Measurements from ENCODE around the gene THAP2.
A peak's percentile ranks its signal among the peaks of the same experiment; 100 is the strongest.

Gene THAP2

DNA sequence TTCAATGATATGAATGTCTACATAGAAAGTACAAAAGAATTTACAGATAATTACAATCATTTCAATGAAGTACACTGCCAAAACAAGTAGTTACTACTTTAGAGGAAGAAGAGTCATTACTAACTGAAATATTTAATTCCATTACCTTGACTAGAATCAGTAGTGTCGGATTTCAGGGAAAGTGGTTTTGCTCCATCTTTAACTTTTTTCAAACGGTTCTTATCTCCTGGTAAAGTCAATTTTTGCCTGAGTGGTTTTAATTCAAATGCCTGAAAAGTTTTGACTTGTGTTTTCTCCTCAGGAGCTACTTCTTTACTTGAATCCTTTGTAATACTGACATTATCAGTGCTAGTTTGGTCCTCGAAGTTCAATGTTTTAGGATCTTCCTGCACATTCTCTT, 7.4 kb upstream of the THAP2 start:
- Histone ChIP-seq H3K27ac (ENCODE audit: insufficient read depth, low read depth, low read length, poor library complexity, severe bottlenecking) (no peak overlapping the region), H3K4me3 (ENCODE audit: insufficient read depth, low read depth, low read length) (no peak overlapping the region), H3K36me3 (ENCODE audit: control insufficient read depth, insufficient read depth, low read length) (peaks cover 43% of the 10 kb centered on the region), H3K27me3 (ENCODE audit: control insufficient read depth, insufficient read depth, low read length, poor library complexity, severe bottlenecking) (no peaks in the 10 kb centered on the region), H3K9me3 (ENCODE audit: control insufficient read depth, low read length) (no peaks in the 10 kb centered on the region), H3K4me1 (ENCODE audit: control insufficient read depth, insufficient read depth, low read length) (no peaks in the 10 kb centered on the region)
- 87 to 98% methylated on average over 3 of the region's 3 CpGs for WGBS, 2 experiments

DNA sequence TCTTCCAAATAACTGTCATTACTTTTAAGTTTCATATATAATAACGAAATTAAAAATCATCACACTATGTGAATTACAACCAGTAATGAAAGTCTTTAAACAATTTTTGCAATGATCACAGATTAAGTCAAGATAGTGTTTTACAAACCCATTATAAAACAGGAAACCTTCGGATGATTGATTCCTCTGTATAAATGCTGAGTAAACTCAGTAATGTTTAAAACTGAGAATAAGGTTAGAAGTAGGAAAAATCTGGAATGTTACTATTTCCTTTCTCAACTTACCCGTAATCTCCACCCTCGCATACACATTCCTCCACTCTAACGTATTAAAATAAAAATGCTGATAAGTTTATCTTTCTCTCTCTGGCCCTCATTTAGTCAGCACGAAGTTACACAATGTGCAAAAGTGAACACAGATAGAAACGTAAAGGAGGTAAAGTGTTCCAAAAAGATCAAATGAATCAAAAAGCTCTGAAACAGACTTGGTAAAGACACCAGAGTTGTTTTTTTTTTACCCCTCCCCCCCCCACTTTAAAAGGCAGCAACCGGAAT, 2.0 kb upstream of the THAP2 start:
- Histone ChIP-seq H3K4me1 (ENCODE audit: control insufficient read depth, insufficient read depth, low read length) (peaks cover 8% of the 10 kb centered on the region), H3K27ac (ENCODE audit: insufficient read depth, low read depth, low read length, poor library complexity, severe bottlenecking) (no peak overlapping the region), H3K27me3 (ENCODE audit: control insufficient read depth, insufficient read depth, low read length, poor library complexity, severe bottlenecking) (no peaks in the 10 kb centered on the region), H3K4me3 (ENCODE audit: insufficient read depth, low read depth, low read length) (peak overlapping the region; percentile 93), H3K9me3 (ENCODE audit: control insufficient read depth, low read length) (no peaks in the 10 kb centered on the region), H3K36me3 (ENCODE audit: control insufficient read depth, insufficient read depth, low read length) (peaks cover 18% of the 10 kb centered on the region)
- 19 to 41% methylated on average over 5 to 6 of the region's 8 CpGs for WGBS, 2 experiments

DNA sequence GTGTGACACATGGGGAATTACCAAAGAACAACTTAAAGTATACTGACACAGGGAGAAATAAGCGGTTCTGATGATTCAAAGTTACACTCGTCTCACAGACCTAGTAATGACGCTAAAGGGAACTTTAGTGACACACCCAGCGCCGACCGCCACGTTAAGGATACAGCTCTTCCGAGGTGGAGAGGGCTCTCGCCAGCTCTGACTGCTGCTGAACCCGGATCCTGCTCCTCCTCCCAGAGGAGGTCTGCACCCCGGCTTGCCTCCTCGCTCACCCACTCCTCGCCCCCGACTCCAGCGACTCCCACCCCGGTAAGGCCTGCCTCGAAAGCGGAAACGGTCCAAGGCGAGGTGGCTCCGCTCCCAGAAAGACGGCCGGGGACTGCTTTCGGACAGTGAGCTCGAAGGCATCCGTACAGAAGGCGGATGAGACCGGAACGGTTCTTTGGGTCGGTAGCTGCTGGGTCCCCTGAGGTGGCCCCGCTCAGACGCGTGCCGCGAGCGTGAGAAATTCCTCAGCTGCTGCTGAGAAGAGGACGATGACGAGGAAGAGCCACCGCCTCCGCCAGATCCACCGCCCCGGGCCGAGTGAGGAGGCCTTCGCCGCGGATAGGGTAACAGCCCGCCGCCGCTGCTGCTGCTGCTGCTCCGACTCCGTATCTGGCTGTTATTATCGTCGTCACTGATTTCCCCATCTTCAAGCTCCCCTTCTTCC, 1.1 kb upstream of the THAP2 start:
- H3K27me3 ChIP-seq (ENCODE audit: control insufficient read depth, insufficient read depth, low read length, poor library complexity, severe bottlenecking) = no peaks in the 10 kb centered on the region
- 0% methylated on average over 53 of the region's 53 CpGs for WGBS, 2 experiments
- H3K36me3 ChIP-seq (ENCODE audit: control insufficient read depth, insufficient read depth, low read length) = peaks cover 13% of the 10 kb centered on the region
- H3K4me3 ChIP-seq (ENCODE audit: insufficient read depth, low read depth, low read length) = peak overlapping the region; percentile 93
- no peaks in the 10 kb centered on the region for H3K9me3 ChIP-seq (ENCODE audit: control insufficient read depth, low read length)
- H3K27ac ChIP-seq (ENCODE audit: insufficient read depth, low read depth, low read length, poor library complexity, severe bottlenecking) = peak overlapping the region; percentile 99
- peaks cover 8% of the 10 kb centered on the region for H3K4me1 ChIP-seq (ENCODE audit: control insufficient read depth, insufficient read depth, low read length)

DNA sequence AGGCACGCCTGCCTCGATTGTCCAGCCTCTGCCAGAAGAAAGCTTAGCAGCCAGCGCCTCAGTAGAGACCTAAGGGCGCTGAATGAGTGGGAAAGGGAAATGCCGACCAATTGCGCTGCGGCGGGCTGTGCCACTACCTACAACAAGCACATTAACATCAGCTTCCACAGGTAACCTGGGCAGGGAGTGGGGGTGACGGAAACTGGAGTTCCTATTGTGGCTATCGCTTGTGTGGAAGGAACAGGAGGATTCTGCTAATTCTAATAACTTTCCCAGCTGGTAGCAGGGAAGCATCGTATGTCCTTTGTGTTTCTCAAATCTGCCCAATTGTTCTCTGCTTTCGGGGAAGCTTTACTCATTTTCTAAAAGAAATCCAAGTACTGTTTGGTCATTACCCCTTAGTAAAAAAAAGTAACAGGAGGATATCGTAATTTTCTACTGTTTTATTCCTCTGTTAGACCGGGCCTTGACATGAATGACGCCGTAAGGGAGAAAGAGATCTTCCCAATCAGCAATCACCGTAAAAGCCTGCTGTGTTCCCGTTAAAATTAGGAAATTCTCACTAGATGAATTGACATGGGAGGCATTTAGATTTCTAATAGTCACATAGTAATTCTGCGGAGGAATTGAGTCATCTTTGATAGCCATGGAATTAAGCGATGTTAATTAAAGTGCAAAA, 449 bp downstream of the THAP2 start:
- Histone ChIP-seq H3K27ac (ENCODE audit: insufficient read depth, low read depth, low read length, poor library complexity, severe bottlenecking) (peak overlapping the region; percentile 99), H3K36me3 (ENCODE audit: control insufficient read depth, insufficient read depth, low read length) (peaks cover 4% of the 10 kb centered on the region), H3K9me3 (ENCODE audit: control insufficient read depth, low read length) (no peaks in the 10 kb centered on the region), H3K4me1 (ENCODE audit: control insufficient read depth, insufficient read depth, low read length) (peaks cover 8% of the 10 kb centered on the region), H3K4me3 (ENCODE audit: insufficient read depth, low read depth, low read length) (peak overlapping the region; percentile 93), H3K27me3 (ENCODE audit: control insufficient read depth, insufficient read depth, low read length, poor library complexity, severe bottlenecking) (no peaks in the 10 kb centered on the region)
- 0% methylated on average over 18 to 20 of the region's 20 CpGs for WGBS, 2 experiments

DNA sequence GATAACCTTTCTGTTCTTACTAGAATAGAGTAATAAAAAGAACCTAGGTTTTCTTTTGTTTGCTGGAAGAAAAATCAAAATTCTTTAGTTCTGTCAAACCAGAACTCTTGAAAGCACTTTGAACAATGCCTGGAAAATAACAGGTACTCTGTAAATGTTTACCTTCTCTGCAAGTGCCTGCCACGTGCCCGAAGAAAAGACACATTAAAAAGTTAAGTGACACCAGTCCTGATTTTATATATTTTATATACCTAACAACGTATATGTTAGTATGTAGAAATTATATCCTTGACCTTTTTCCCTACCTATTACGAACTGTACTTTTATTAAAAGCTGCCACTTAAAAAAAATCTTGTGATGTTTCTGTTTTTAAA, 976 bp downstream of the THAP2 start:
- Histone ChIP-seq H3K9me3 (ENCODE audit: control insufficient read depth, low read length) (no peaks in the 10 kb centered on the region), H3K27ac (ENCODE audit: insufficient read depth, low read depth, low read length, poor library complexity, severe bottlenecking) (peak overlapping the region; percentile 99), H3K36me3 (ENCODE audit: control insufficient read depth, insufficient read depth, low read length) (no peaks in the 10 kb centered on the region), H3K4me3 (ENCODE audit: insufficient read depth, low read depth, low read length) (peak overlapping the region; percentile 93), H3K27me3 (ENCODE audit: control insufficient read depth, insufficient read depth, low read length, poor library complexity, severe bottlenecking) (no peaks in the 10 kb centered on the region), H3K4me1 (ENCODE audit: control insufficient read depth, insufficient read depth, low read length) (peaks cover 8% of the 10 kb centered on the region)
- WGBS, 2 experiments = 10% methylated on average over 2 of the region's 4 CpGs

DNA sequence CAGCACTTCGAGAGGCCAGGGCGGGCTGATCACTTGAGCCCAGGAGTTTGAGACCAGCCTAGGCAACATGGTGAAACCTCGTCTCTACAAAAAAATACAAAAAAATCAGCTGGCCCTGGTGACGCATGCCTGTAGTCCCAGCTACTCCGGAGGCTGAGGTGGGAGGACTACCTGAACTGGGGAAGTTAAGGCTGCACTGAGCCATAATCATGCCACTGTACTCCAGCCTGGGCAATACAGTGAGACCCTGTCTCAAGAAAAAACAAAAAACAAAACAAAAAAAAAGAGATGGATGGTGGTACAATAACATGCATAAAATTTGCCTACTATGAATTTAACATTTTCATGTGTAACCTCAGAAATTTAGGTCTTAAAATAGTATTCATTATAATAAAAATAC, 2.2 kb downstream of the THAP2 start:
- H3K36me3 ChIP-seq (ENCODE audit: control insufficient read depth, insufficient read depth, low read length) = no peaks in the 10 kb centered on the region
- no peak overlapping the region for H3K27ac ChIP-seq (ENCODE audit: insufficient read depth, low read depth, low read length, poor library complexity, severe bottlenecking)
- peaks cover 8% of the 10 kb centered on the region for H3K4me1 ChIP-seq (ENCODE audit: control insufficient read depth, insufficient read depth, low read length)
- no peaks in the 10 kb centered on the region for H3K27me3 ChIP-seq (ENCODE audit: control insufficient read depth, insufficient read depth, low read length, poor library complexity, severe bottlenecking)
- H3K4me3 ChIP-seq (ENCODE audit: insufficient read depth, low read depth, low read length) = peak overlapping the region; percentile 93
- no peaks in the 10 kb centered on the region for H3K9me3 ChIP-seq (ENCODE audit: control insufficient read depth, low read length)
- WGBS, 2 experiments = 93 to 98% methylated on average over 5 of the region's 5 CpGs

DNA sequence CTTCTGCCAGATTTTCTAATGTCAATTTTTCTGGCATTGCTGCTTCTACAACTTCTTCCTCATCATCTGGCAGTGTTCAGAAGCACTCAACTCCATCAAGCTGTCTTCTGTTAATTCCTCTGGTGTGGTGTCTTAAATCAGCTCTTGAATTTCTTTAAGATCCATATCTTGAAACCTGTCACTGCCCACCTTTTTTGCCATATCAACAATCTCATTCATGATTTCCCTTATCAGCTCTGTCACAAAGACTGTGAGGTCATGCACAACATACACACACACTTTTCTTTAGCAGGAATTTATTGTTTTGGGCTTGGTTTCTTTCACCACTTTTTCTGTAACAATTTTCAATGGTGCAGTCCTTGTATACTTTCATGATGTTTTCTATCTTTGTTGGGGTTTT, 7.2 kb downstream of the THAP2 start:
- H3K4me1 ChIP-seq (ENCODE audit: control insufficient read depth, insufficient read depth, low read length) = no peaks in the 10 kb centered on the region
- no peaks in the 10 kb centered on the region for H3K27me3 ChIP-seq (ENCODE audit: control insufficient read depth, insufficient read depth, low read length, poor library complexity, severe bottlenecking)
- no peak overlapping the region for H3K27ac ChIP-seq (ENCODE audit: insufficient read depth, low read depth, low read length, poor library complexity, severe bottlenecking)
- H3K9me3 ChIP-seq (ENCODE audit: control insufficient read depth, low read length) = no peaks in the 10 kb centered on the region
- H3K4me3 ChIP-seq (ENCODE audit: insufficient read depth, low read depth, low read length) = no peak overlapping the region
- no peaks in the 10 kb centered on the region for H3K36me3 ChIP-seq (ENCODE audit: control insufficient read depth, insufficient read depth, low read length)

DNA sequence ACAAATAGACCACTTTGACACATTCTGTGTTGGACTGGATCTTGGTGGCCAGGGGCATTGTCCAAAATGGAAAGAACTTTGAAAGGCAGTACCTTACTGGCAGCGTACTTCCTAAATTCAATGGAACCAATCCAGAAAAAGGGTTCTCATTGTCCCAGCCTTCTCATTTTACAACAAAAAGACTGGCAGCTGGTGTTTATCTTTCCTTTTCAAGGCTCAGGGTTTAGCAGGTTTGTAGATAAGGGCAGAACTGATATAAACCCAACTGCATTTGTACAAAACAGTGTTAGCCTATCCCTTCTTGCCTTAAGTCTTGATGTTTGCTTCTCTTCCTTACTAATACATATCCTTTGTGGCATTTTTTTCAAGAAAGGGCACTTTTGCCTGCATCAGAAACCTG, 7.7 kb downstream of the THAP2 start:
- no peak overlapping the region for H3K4me3 ChIP-seq (ENCODE audit: insufficient read depth, low read depth, low read length)
- H3K36me3 ChIP-seq (ENCODE audit: control insufficient read depth, insufficient read depth, low read length) = no peaks in the 10 kb centered on the region
- no peaks in the 10 kb centered on the region for H3K4me1 ChIP-seq (ENCODE audit: control insufficient read depth, insufficient read depth, low read length)
- 82 to 89% methylated on average over 1 of the region's 1 CpG for WGBS, 2 experiments
- H3K27ac ChIP-seq (ENCODE audit: insufficient read depth, low read depth, low read length, poor library complexity, severe bottlenecking) = no peak overlapping the region
- no peaks in the 10 kb centered on the region for H3K27me3 ChIP-seq (ENCODE audit: control insufficient read depth, insufficient read depth, low read length, poor library complexity, severe bottlenecking)
- no peaks in the 10 kb centered on the region for H3K9me3 ChIP-seq (ENCODE audit: control insufficient read depth, low read length)

DNA sequence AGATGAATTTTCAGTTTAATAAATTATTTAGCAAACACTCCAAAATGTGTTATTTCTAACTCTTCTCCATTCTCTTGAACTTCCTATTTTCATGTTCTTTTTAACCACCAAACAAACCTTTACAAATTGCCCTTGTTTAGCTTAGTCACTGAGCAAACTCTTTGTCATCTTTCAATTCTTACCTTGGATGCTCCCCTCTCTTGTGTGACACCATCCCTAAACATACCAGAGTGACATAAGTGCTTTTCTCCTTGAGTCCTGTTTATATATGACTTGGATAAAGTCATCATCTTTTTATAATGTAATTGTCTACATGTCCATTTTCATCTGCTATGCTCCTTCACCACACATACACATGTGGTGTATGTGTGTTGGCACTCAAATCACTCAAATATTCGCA, 18.4 kb downstream of the THAP2 start:
- Histone ChIP-seq H3K9me3 (ENCODE audit: control insufficient read depth, low read length) (no peaks in the 10 kb centered on the region), H3K27me3 (ENCODE audit: control insufficient read depth, insufficient read depth, low read length, poor library complexity, severe bottlenecking) (no peaks in the 10 kb centered on the region), H3K27ac (ENCODE audit: insufficient read depth, low read depth, low read length, poor library complexity, severe bottlenecking) (no peak overlapping the region), H3K4me3 (ENCODE audit: insufficient read depth, low read depth, low read length) (no peak overlapping the region), H3K36me3 (ENCODE audit: control insufficient read depth, insufficient read depth, low read length) (no peaks in the 10 kb centered on the region), H3K4me1 (ENCODE audit: control insufficient read depth, insufficient read depth, low read length) (no peaks in the 10 kb centered on the region)
- WGBS, 2 experiments = no CpG with 5 or more reads among the region's 1 CpG

DNA sequence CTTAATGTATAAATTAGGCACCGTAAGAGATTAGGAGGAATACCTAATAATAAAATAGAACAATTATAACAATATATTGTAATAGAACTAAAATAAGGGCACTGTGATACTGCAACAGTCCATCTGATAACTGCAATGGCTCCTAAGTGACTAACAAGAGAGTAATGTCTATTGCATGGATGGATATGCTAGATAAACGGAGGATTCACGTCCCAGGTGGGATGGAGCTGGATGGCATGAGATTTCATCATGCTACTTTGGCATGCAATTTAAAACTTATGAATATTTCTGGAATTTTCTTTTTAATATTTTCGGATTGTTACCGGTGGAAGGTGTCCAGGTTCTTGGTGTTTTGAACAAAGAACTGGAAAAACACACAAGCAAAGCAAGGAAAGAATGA, 19.5 kb downstream of the THAP2 start:
- Histone ChIP-seq H3K27me3 (ENCODE audit: control insufficient read depth, insufficient read depth, low read length, poor library complexity, severe bottlenecking) (no peaks in the 10 kb centered on the region), H3K4me3 (ENCODE audit: insufficient read depth, low read depth, low read length) (no peak overlapping the region), H3K4me1 (ENCODE audit: control insufficient read depth, insufficient read depth, low read length) (no peaks in the 10 kb centered on the region), H3K9me3 (ENCODE audit: control insufficient read depth, low read length) (no peaks in the 10 kb centered on the region), H3K27ac (ENCODE audit: insufficient read depth, low read depth, low read length, poor library complexity, severe bottlenecking) (no peak overlapping the region), H3K36me3 (ENCODE audit: control insufficient read depth, insufficient read depth, low read length) (no peaks in the 10 kb centered on the region)
- WGBS, 2 experiments = 96 to 98% methylated on average over 4 of the region's 5 CpGs
